Astrocyte (in vitro differentiated cells and primary cell): ENCODE data around the gene TEX52. TPM values are rescaled to one million over a fixed set of nuclear protein-coding genes. Genes with fewer than 3 reads are reported as not detected.
A peak's percentile ranks its signal among the peaks of the same experiment; 100 is the strongest.

ENCODE experiments used
- DNase-seq: peaks from one replicate; pipeline ENCODE4 v3.0.0-alpha.2; 2010; ENCODE audit warnings: low read depth
- FAIRE-seq: peaks from 2 replicates; lab custom pipeline; 2011; peaks lifted over from hg19 to GRCh38; lab: Jason Lieb, UNC
- H2AFZ ChIP-seq: 2 replicates; pipeline ENCODE4 v1.6.0; 2012; ENCODE audit warnings: low read depth, low read length, inconsistent platforms
- H3K27ac ChIP-seq: 2 replicates; pipeline ENCODE4 v1.5.1; 2011; ENCODE audit warnings: low read depth, low read length, inconsistent platforms
- H3K27me3 ChIP-seq: 2 replicates; pipeline ENCODE4 v1.6.0; 2011; ENCODE audit warnings: low read length, inconsistent platforms; ENCODE audit not compliant: insufficient read depth
- H3K36me3 ChIP-seq: 2 replicates; pipeline ENCODE4 v1.5.1; 2011; ENCODE audit warnings: low read length, inconsistent platforms; ENCODE audit not compliant: insufficient read depth
- H3K4me1 ChIP-seq: 2 replicates; pipeline ENCODE4 v1.5.1; 2011; ENCODE audit warnings: low read length, inconsistent platforms; ENCODE audit not compliant: insufficient read depth
- H3K4me2 ChIP-seq: 2 replicates; pipeline ENCODE4 v1.6.0; 2012; ENCODE audit warnings: low read length, inconsistent platforms
- H3K4me3 ChIP-seq: 2 replicates; pipeline ENCODE4 v1.5.1; 2011; ENCODE audit warnings: low read depth, mild to moderate bottlenecking, low read length, inconsistent platforms; ENCODE audit not compliant: insufficient read depth
- H3K79me2 ChIP-seq: 2 replicates; pipeline ENCODE4 v1.6.0; 2012; ENCODE audit warnings: mild to moderate bottlenecking, low read length, inconsistent platforms; ENCODE audit not compliant: insufficient read depth
- H3K9ac ChIP-seq: 2 replicates; pipeline ENCODE4 v1.6.0; 2012; ENCODE audit warnings: mild to moderate bottlenecking, low read length, inconsistent platforms
- H3K9me3 ChIP-seq: 2 replicates; pipeline ENCODE4 v1.5.1; 2012; ENCODE audit warnings: low read depth, mild to moderate bottlenecking, low read length, inconsistent platforms; ENCODE audit not compliant: insufficient read depth
- H4K20me1 ChIP-seq: 2 replicates; pipeline ENCODE4 v1.6.0; 2012; ENCODE audit warnings: low read length, inconsistent platforms; ENCODE audit not compliant: insufficient read depth
- H3K27ac Mint-ChIP-seq: one replicate; pipeline ENCODE4 v1.8.0; 2021; ENCODE audit warnings: mild to moderate bottlenecking, mixed read lengths; ENCODE audit not compliant: unreplicated experiment
- H3K27me3 Mint-ChIP-seq: one replicate; pipeline ENCODE4 v1.8.0; 2021; ENCODE audit warnings: low read depth, mixed read lengths; ENCODE audit not compliant: unreplicated experiment
- H3K36me3 Mint-ChIP-seq: one replicate; pipeline ENCODE4 v1.8.0; 2021; ENCODE audit warnings: low read depth, mixed read lengths; ENCODE audit not compliant: unreplicated experiment
- H3K4me1 Mint-ChIP-seq: one replicate; pipeline ENCODE4 v1.8.0; 2021; ENCODE audit warnings: low read depth, mixed read lengths; ENCODE audit not compliant: unreplicated experiment
- H3K4me3 Mint-ChIP-seq: one replicate; pipeline ENCODE4 v1.8.0; 2021; ENCODE audit warnings: mild to moderate bottlenecking, moderate library complexity, mixed read lengths; ENCODE audit not compliant: unreplicated experiment
- H3K9me3 Mint-ChIP-seq: one replicate; pipeline ENCODE4 v1.8.0; 2021; ENCODE audit warnings: mild to moderate bottlenecking, mixed read lengths; ENCODE audit not compliant: unreplicated experiment
- EZH2 ChIP-seq: IDR thresholded peaks from 2 replicates; pipeline ENCODE4 v1.6.1; 2012; ENCODE audit warnings: mild to moderate bottlenecking, low read length, inconsistent platforms; ENCODE audit not compliant: insufficient read depth
- total RNA-seq: library from RNA; stranded (reverse); gene quantifications from 2 replicates; pipeline ENCODE4 v1.2.1, GENCODE V29; 2021
- TF ChIP-seq, protein P1 (sequence below): IDR thresholded peaks from 2 replicates; pipeline ENCODE4 v1.5.1; 2011; ENCODE audit warnings: low read depth, mild to moderate bottlenecking, inconsistent platforms, low read length, moderate library complexity; ENCODE audit not compliant: insufficient read depth

The TEX52 gene
- total RNA-seq, 1 donor from 2014 or later, result not detected

DNA sequence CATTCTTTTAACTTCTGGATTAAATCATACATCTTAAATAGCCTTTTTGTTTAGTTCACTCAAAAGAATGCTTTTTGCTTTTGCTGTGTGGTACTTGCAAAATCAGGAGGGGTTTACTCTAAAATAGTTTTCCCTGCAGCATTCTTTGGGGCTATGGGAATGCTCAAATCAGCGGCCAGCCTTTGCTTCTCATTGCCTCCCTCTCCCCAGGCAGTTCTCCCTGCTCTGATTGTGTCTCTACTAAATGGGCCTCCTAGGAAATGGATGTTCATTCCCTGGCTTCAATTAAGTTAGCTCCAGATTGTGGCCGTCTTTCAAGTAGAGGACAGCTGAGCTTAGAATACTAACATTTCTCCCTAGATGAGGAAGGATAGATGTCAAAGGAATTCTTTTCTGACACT, 38.2 kb upstream of the TEX52 start:
- no peak for FAIRE-seq
- H3K4me3 ChIP-seq, result no peak overlapping the region
- peaks cover 50% of the 10 kb centered on the region for H4K20me1 ChIP-seq
- H3K9ac ChIP-seq, result no peak overlapping the region
- peaks cover 77% of the 10 kb centered on the region for H3K79me2 ChIP-seq
- Mint-ChIP-seq H3K4me1 (peaks cover 21% of the 10 kb centered on the region), H3K27ac (no peak overlapping the region), H3K36me3 (peaks cover 2% of the 10 kb centered on the region), H3K9me3 (no peaks in the 10 kb centered on the region), H3K4me3 (no peak overlapping the region), H3K27me3 (no peaks in the 10 kb centered on the region)
- H3K27me3 ChIP-seq, result no peaks in the 10 kb centered on the region
- no peak overlapping the region for H2AFZ ChIP-seq
- no peak for DNase-seq
- H3K4me1 ChIP-seq, result peaks cover 10% of the 10 kb centered on the region
- H3K27ac ChIP-seq, result no peak overlapping the region
- no peaks in the 10 kb centered on the region for H3K9me3 ChIP-seq
- TF ChIP-seq, protein P1, sequence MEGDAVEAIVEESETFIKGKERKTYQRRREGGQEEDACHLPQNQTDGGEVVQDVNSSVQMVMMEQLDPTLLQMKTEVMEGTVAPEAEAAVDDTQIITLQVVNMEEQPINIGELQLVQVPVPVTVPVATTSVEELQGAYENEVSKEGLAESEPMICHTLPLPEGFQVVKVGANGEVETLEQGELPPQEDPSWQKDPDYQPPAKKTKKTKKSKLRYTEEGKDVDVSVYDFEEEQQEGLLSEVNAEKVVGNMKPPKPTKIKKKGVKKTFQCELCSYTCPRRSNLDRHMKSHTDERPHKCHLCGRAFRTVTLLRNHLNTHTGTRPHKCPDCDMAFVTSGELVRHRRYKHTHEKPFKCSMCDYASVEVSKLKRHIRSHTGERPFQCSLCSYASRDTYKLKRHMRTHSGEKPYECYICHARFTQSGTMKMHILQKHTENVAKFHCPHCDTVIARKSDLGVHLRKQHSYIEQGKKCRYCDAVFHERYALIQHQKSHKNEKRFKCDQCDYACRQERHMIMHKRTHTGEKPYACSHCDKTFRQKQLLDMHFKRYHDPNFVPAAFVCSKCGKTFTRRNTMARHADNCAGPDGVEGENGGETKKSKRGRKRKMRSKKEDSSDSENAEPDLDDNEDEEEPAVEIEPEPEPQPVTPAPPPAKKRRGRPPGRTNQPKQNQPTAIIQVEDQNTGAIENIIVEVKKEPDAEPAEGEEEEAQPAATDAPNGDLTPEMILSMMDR, result no peak
- TF ChIP-seq EZH2, result no peak
- no peaks in the 10 kb centered on the region for H3K36me3 ChIP-seq
- H3K4me2 ChIP-seq, result no peak overlapping the region

DNA sequence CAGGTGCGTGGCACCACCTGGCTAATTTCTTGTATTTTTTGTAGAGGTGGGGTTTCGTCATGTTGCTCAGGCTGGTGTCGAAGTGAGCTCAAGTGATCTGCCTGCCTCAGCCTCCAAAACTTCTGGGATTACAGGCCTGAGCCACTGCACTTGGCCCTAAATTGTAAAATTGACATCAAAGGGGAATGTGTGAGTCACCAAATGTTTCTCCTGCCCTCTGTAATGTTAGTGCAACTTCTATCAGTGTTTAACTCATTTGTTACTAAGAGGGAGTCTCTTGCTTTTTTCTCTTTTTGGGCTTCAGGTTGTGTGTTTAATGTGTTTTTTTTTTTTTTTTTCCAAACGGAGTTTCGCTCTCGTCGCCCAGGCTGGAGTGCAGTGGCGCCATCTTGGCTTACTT, 36.2 kb upstream of the TEX52 start:
- Histone ChIP-seq H3K4me3 (no peak overlapping the region), H3K9me3 (no peaks in the 10 kb centered on the region), H3K9ac (peak overlapping the region; percentile 31), H2AFZ (no peak overlapping the region), H3K79me2 (peaks cover 67% of the 10 kb centered on the region), H3K4me2 (peak overlapping the region; percentile 90), H4K20me1 (peaks cover 39% of the 10 kb centered on the region), H3K36me3 (peaks cover 5% of the 10 kb centered on the region), H3K27ac (peak overlapping the region; percentile 67), H3K4me1 (peaks cover 10% of the 10 kb centered on the region), H3K27me3 (no peaks in the 10 kb centered on the region)
- FAIRE-seq (no peak), DNase-seq (peak; percentile 88)
- peaks cover 21% of the 10 kb centered on the region for H3K4me1 Mint-ChIP-seq
- no peaks in the 10 kb centered on the region for H3K27me3 Mint-ChIP-seq
- peak overlapping the region; percentile 87 for H3K27ac Mint-ChIP-seq
- TF ChIP-seq EZH2, result no peak
- TF ChIP-seq, protein P1, result no peak
- H3K36me3 Mint-ChIP-seq, result peaks cover 4% of the 10 kb centered on the region
- H3K9me3 Mint-ChIP-seq, result no peaks in the 10 kb centered on the region
- peak overlapping the region; percentile 73 for H3K4me3 Mint-ChIP-seq

DNA sequence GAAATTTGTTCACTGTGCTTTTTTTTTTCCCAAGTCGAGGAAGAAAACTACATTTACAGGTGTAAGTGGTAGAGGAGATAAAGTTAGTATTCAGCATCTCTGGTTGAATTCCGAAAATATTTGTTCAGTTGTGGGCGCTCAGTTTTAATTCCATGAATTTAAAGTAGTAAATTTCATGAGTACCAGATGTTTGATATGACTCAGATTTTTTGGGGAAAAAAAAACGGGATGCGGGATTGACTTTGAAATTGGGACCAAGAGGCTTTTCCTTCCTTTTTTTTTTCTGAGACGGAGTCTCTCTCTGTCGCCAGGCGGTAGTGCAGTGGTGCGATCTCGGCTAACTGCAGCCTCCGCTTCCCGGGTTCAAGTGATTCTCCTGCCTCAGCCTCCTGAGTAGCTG, 35.4 kb upstream of the TEX52 start:
- TF ChIP-seq, protein P1, result no peak
- no peak for TF ChIP-seq EZH2

More for the DNA sequence above, 35.4 kb upstream of the TEX52 start:
- no peak for DNase-seq
- H4K20me1 ChIP-seq, result peaks cover 36% of the 10 kb centered on the region
- Mint-ChIP-seq H3K4me3 (peak overlapping the region; percentile 97), H3K9me3 (no peaks in the 10 kb centered on the region), H3K27ac (no peak overlapping the region), H3K4me1 (peaks cover 21% of the 10 kb centered on the region), H3K27me3 (no peaks in the 10 kb centered on the region), H3K36me3 (peaks cover 4% of the 10 kb centered on the region)
- H3K27me3 ChIP-seq, result no peaks in the 10 kb centered on the region
- no peaks in the 10 kb centered on the region for H3K9me3 ChIP-seq
- peaks cover 5% of the 10 kb centered on the region for H3K36me3 ChIP-seq
- H3K4me2 ChIP-seq, result peak overlapping the region; percentile 90
- H3K27ac ChIP-seq, result peak overlapping the region; percentile 67
- H3K4me3 ChIP-seq, result peak overlapping the region; percentile 86
- no peak for FAIRE-seq
- peaks cover 10% of the 10 kb centered on the region for H3K4me1 ChIP-seq
- H3K9ac ChIP-seq, result no peak overlapping the region
- no peak overlapping the region for H2AFZ ChIP-seq
- peaks cover 63% of the 10 kb centered on the region for H3K79me2 ChIP-seq
